BJ (cell line): Measurements from ENCODE around the gene SFR1. TPM values are rescaled to one million over a fixed set of nuclear protein-coding genes. Genes with fewer than 3 reads are reported as not detected.

Experiments
- CTCF ChIA-PET: fragments of 350-600 bp; formaldehyde crosslinking; extraction: SDS; loops from one replicate; lab custom pipeline; 2021; ENCODE audit warnings: antibody characterized with exemption, inconsistent platforms; lab: Yijun Ruan, JAX
- POLR2A ChIA-PET: fragments of 300-600 bp; sonication (Branson Sonifier 250); formaldehyde crosslinking; extraction: SDS; loops from one replicate; lab custom pipeline; 2021; ENCODE audit warnings: antibody characterized with exemption; lab: Charles Lee
- DNase-seq: peaks from one replicate; pipeline ENCODE4 v3.0.0-alpha.2; 2011; ENCODE audit warnings: low read depth
- H3K27me3 ChIP-seq: 2 replicates; pipeline ENCODE4 v1.6.0; 2011; ENCODE audit warnings: low read length; ENCODE audit not compliant: control insufficient read depth, insufficient read depth
- H3K36me3 ChIP-seq: 2 replicates; pipeline ENCODE4 v1.5.1; 2011; ENCODE audit warnings: low read length; ENCODE audit not compliant: control insufficient read depth, insufficient read depth
- H3K4me3 ChIP-seq: 2 replicates; pipeline ENCODE4 v1.5.1; 2011; ENCODE audit warnings: low read depth, mild to moderate bottlenecking, control low read depth, low read length
- polyA plus RNA-seq: library from polyadenylated mRNA; depleted of rRNA; stranded (reverse); fragments of >200 nt; gene quantifications from 2 replicates; pipeline ENCODE4 v1.2.3, GENCODE V29; 2011
- TF ChIP-seq, protein P1 (sequence below): IDR thresholded peaks from 2 replicates; pipeline ENCODE4 v1.5.1; 2011; ENCODE audit warnings: low read depth, mild to moderate bottlenecking, control low read depth, inconsistent platforms, low read length, moderate library complexity; ENCODE audit not compliant: insufficient read depth

The SFR1 gene
- polyA plus RNA-seq, 1 experiment: 1.5 TPM

- H3K36me3 ChIP-seq: no peaks in the 10 kb centered on the region
- no peak overlapping the region for H3K4me3 ChIP-seq
- ChIA-PET CTCF (interaction anchor here (1.5 kb wide), 1 partner anchor 18 kb away, joined by 3 read pairs; no protein-coding TSS in a partner anchor), POLR2A (no interaction called here)
- no peak for DNase-seq
- H3K27me3 ChIP-seq: no peaks in the 10 kb centered on the region
- TF ChIP-seq, protein P1, sequence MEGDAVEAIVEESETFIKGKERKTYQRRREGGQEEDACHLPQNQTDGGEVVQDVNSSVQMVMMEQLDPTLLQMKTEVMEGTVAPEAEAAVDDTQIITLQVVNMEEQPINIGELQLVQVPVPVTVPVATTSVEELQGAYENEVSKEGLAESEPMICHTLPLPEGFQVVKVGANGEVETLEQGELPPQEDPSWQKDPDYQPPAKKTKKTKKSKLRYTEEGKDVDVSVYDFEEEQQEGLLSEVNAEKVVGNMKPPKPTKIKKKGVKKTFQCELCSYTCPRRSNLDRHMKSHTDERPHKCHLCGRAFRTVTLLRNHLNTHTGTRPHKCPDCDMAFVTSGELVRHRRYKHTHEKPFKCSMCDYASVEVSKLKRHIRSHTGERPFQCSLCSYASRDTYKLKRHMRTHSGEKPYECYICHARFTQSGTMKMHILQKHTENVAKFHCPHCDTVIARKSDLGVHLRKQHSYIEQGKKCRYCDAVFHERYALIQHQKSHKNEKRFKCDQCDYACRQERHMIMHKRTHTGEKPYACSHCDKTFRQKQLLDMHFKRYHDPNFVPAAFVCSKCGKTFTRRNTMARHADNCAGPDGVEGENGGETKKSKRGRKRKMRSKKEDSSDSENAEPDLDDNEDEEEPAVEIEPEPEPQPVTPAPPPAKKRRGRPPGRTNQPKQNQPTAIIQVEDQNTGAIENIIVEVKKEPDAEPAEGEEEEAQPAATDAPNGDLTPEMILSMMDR: no peak
Observed at GRCh38 chr10:104101902-104102301, 20.1 kb upstream of the SFR1 start.

GRCh38 chr10:104103956-104104355 lies 18.0 kb upstream of the SFR1 start:
- no peak for DNase-seq
- TF ChIP-seq, protein P1: no peak
- POLR2A ChIA-PET: no interaction called here
- Histone ChIP-seq H3K27me3 (no peaks in the 10 kb centered on the region), H3K36me3 (no peaks in the 10 kb centered on the region), H3K4me3 (no peak overlapping the region)
- CTCF ChIA-PET: interaction anchor here (1.3 kb wide), 1 partner anchor 17 kb away, joined by 4 read pairs; the partner anchor contains the start of gene SFR1

GRCh38 chr10:104104418-104104817 lies 17.6 kb upstream of the SFR1 start:
- TF ChIP-seq, protein P1: no peak
- Histone ChIP-seq H3K27me3 (no peaks in the 10 kb centered on the region), H3K4me3 (no peak overlapping the region), H3K36me3 (no peaks in the 10 kb centered on the region)
- ChIA-PET CTCF (interaction anchor here (0.5 kb wide), 1 partner anchor 196 kb away, joined by 3 read pairs; no protein-coding TSS in a partner anchor), POLR2A (no interaction called here)
- no peak for DNase-seq

GRCh38 chr10:104104926-104105325 lies 17.0 kb upstream of the SFR1 start:
- Histone ChIP-seq H3K4me3 (no peak overlapping the region), H3K36me3 (no peaks in the 10 kb centered on the region), H3K27me3 (no peaks in the 10 kb centered on the region)
- TF ChIP-seq, protein P1: no peak
- DNase-seq: no peak
- POLR2A ChIA-PET: no interaction called here
- CTCF ChIA-PET: interaction anchor here (0.5 kb wide), 1 partner anchor 197 kb away, joined by 3 read pairs; no protein-coding TSS in a partner anchor

DNA sequence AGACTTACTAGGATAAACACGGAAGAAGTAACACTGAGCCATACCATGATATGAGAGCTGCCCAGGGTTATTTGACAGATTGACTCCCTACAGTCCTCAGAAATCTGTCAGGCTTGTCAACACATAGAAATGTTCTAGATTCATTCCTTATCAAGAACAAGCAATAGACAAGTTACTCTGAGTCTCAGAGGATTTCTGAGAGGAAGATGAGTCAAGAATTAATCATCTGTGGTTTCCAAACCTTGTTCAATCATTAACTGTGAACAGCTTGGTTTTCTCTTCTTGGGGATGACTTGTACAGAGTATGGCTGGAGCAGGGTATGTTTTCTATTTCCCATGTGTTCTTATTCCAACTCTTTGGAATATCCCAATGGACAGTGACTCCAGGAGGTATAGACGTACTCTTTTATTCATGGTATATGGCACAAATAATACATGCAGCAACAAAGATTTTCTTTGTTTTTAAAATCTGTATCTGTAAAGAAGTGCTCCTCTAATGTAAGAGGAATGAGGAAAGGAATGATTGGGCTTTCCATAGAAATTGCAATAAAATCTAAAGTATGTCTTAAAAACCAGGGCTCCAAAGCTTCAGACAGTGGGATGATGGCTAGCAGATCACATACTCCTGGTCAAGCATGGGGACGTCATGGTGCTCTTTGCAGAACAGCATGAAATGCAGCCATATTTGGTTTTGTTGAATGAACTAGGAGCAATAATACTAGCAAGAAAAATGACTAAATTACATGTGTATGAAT lies 11.9 kb upstream of the SFR1 start:
- DNase-seq: peak; percentile 52
- H3K27me3 ChIP-seq: no peaks in the 10 kb centered on the region
- no peak overlapping the region for H3K4me3 ChIP-seq
- no peaks in the 10 kb centered on the region for H3K36me3 ChIP-seq
- ChIA-PET POLR2A (interaction anchor here (1.9 kb wide), 1 partner anchor 11 kb away, joined by 22 read pairs; the partner anchor contains the start of gene SFR1), CTCF (interaction anchor here (0.6 to 3.0 kb wide), 4 partner anchors 9 to 65 kb away, joined by 3 to 12 read pairs (median 4); partner anchors contain the start of gene SFR1)
- TF ChIP-seq, protein P1: no peak
